ENCODE measurements around the gene BRIP1.

- TF ChIP-seq CTCF (conservative IDR thresholded peaks at IDR 0.05 in 1 of 2, IDR thresholded peaks at IDR 0.05 in 1 of 2; ENCODE audit: low read depth in 1 of 2, low read length in 2 of 2) (no peak), EZH2 (IDR thresholded peaks at IDR 0.05; ENCODE audit: low read length, missing control alignments) (no peak)
These were observed 4.7 kb upstream of the BRIP1 start for GRCh38 chr17:61868074-61868473.
